RWPE2 (cell line): ENCODE measurements around the gene ATP2A3.

Experiments
- ATAC-seq: fragments of 200-7000 bp; cut with Tn5 transposase; 3 replicates; pipeline ENCODE4 v1.9.1; 2021; ENCODE audit warnings: low read depth
- DNase-seq: peaks from one replicate; pipeline ENCODE4 v3.0.0-alpha.2; 2020; ENCODE audit warnings: low spot score
- H3K27ac ChIP-seq: fragments of 450-650 bp; 2 replicates; pipeline ENCODE4 v1.5.1; 2017; ENCODE audit warnings: mild to moderate bottlenecking; ENCODE audit not compliant: poor library complexity, severe bottlenecking
- H3K27me3 ChIP-seq: fragments of 250-450 bp; sonication (Bioruptor Pico); 2 replicates; pipeline ENCODE4 v1.5.1; 2021; ENCODE audit warnings: mild to moderate bottlenecking, moderate library complexity; ENCODE audit not compliant: insufficient read depth, poor library complexity, severe bottlenecking
- H3K36me3 ChIP-seq: fragments of 250-450 bp; sonication (Bioruptor Pico); 2 replicates; pipeline ENCODE4 v1.5.1; 2020; ENCODE audit warnings: low read depth, mild to moderate bottlenecking, moderate library complexity
- H3K4me1 ChIP-seq: fragments of 250-450 bp; sonication (Bioruptor Pico); 2 replicates; pipeline ENCODE4 v1.5.1; 2021; ENCODE audit warnings: mild to moderate bottlenecking, moderate library complexity; ENCODE audit not compliant: insufficient read depth, poor library complexity, severe bottlenecking
- H3K4me3 ChIP-seq: fragments of 250-450 bp; sonication (Bioruptor Pico); 2 replicates; pipeline ENCODE4 v1.5.1; 2021; ENCODE audit warnings: mild to moderate bottlenecking, moderate library complexity; ENCODE audit not compliant: severe bottlenecking
- H3K9me3 ChIP-seq: fragments of 250-450 bp; sonication (Bioruptor Pico); 2 replicates; pipeline ENCODE4 v1.5.1; 2021; ENCODE audit warnings: mild to moderate bottlenecking, moderate library complexity; ENCODE audit not compliant: severe bottlenecking
- TF ChIP-seq, protein P1 (sequence below): fragments of 450-650 bp; IDR thresholded peaks from one replicate; pipeline ENCODE4 v1.5.1; 2017; ENCODE audit warnings: mild to moderate bottlenecking, moderate library complexity; ENCODE audit not compliant: poor library complexity, severe bottlenecking

ATP2A3 gene

DNA sequence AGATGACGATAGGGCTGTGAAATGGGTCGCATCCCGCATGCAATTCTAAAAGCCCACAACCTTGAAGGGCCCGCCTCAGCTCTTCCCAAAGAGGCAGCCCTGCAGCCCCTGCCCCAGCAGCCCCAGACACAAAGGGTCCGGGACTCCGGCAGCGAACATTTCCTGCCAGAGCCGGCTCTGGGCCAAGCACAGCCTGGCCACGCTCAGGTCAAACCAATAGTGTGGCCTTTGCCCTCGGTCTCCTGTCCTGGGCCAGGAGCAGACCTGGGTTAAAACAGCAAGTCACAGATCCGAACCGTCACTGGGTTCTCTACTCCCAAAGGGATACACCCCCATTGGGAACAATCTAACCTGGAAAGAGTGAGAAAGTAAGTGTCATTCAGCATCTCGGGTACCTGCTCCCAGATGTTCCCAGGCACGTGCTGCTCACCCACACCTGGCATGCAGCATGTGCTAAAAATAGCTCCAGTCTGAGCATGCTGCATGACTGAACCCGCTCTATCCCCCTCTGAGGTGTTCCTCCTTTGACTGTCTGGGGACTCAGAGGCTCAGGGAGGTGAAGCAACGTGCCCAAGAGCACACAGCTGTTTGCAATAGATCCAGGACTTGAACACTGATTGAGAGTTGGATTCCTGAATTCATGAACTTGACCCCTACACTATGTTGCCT lies 22.2 kb upstream of the ATP2A3 start:
- TF ChIP-seq, protein P1, sequence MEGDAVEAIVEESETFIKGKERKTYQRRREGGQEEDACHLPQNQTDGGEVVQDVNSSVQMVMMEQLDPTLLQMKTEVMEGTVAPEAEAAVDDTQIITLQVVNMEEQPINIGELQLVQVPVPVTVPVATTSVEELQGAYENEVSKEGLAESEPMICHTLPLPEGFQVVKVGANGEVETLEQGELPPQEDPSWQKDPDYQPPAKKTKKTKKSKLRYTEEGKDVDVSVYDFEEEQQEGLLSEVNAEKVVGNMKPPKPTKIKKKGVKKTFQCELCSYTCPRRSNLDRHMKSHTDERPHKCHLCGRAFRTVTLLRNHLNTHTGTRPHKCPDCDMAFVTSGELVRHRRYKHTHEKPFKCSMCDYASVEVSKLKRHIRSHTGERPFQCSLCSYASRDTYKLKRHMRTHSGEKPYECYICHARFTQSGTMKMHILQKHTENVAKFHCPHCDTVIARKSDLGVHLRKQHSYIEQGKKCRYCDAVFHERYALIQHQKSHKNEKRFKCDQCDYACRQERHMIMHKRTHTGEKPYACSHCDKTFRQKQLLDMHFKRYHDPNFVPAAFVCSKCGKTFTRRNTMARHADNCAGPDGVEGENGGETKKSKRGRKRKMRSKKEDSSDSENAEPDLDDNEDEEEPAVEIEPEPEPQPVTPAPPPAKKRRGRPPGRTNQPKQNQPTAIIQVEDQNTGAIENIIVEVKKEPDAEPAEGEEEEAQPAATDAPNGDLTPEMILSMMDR = no peak
- H3K4me1 ChIP-seq = no peaks in the 10 kb centered on the region
- no peaks in the 10 kb centered on the region for H3K27me3 ChIP-seq
- no peak overlapping the region for H3K27ac ChIP-seq
- no peaks in the 10 kb centered on the region for H3K9me3 ChIP-seq
- H3K4me3 ChIP-seq = no peak overlapping the region
- no peaks in the 10 kb centered on the region for H3K36me3 ChIP-seq
- ATAC-seq (peak; percentile 43; the same call in 2 of the 3 replicates), DNase-seq (peak; percentile 39)

DNA sequence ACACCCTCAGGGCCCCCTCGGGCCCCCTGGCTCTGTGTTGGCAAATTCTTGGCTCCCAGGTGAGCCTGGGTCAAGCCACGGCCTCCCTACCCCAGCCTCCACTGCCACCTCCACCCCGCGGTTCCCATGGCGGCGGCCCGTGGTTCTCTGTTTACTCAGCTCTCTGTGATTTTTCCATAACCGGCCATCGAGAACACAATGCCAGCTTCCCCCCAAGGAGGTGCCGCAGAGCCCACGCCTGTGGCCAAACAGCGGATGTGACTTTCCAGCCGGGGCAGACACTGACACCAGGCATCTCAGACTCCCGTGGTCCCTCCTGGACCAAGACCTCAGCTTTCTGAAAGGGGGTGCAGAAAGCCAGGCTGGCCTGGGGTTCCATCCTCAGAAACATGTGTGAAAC lies 21.6 kb upstream of the ATP2A3 start:
- H3K9me3 ChIP-seq = no peaks in the 10 kb centered on the region
- ATAC-seq (no peak), DNase-seq (no peak)
- H3K4me1 ChIP-seq = no peaks in the 10 kb centered on the region
- no peaks in the 10 kb centered on the region for H3K27me3 ChIP-seq
- TF ChIP-seq, protein P1 = no peak
- H3K4me3 ChIP-seq = no peak overlapping the region
- H3K27ac ChIP-seq = no peak overlapping the region
- H3K36me3 ChIP-seq = no peaks in the 10 kb centered on the region

DNA sequence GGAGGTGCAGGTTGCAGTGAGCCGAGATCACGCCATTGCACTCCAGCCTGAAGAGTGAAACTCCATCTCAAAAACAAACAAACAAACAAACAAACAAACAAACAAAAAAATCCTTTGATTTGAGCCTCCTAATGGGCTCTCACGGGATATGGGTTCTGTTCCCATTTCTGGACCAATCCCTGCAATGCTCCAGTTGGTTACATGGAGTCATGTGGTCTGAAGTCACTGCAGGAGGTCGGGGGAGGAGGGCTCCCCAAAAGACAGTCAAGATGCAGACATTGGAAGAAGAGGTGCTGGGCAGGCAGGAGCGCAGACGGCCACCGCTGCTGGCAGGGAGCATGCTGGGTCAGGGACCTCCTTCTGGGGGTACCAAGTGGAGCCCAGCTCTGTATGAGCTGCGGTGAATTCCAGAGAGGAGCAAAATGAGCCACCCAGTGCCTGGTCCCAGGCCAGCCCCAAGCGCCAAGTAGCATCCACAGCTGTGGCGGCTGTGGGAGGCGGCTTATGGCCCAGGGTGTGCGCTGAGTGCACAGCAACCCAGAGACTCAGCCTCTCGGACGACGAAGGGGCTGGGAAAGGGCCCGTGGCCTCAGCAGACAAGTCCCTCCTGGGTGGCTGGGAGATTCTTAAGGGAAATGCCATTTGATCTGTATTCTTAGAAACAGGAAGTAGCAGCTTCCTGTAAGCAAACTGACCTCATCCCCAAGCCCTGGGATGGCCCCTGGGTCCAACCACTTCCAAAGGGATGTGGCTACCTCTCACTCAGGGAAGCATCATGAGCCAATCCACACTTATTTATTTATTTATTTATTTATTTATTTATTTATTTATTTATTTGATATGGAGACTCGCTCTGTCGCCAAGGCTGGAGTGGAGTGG lies 19.6 kb upstream of the ATP2A3 start:
- no peak for ATAC-seq
- H3K27ac ChIP-seq = no peak overlapping the region
- TF ChIP-seq, protein P1 = no peak
- no peaks in the 10 kb centered on the region for H3K36me3 ChIP-seq
- H3K4me1 ChIP-seq = no peaks in the 10 kb centered on the region
- no peaks in the 10 kb centered on the region for H3K27me3 ChIP-seq
- no peak overlapping the region for H3K4me3 ChIP-seq
- no peak for DNase-seq
- H3K9me3 ChIP-seq = no peaks in the 10 kb centered on the region

DNA sequence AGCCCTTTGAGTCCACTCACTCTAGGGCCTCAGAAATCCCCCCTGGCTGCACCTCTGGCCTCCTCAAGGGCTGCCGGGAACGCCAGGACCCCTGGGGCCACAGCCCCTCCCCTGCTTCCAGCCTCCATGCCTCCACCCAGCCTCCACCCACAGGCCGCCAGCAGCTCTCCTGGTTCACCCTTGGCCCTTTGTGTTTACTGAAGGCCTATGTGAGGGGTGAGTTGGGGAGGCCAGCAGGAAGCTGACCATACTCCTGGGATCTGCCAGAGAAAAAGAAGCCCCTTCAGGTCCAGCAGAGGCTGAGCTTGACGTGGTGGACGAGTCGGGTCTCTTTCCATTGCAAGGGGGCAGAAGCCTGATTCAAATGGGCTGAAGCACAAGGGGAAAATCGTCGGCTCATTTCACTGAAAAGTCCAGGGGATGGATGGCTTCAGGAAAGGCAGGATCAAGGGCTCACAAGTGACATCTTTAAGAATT lies 18.3 kb upstream of the ATP2A3 start:
- Histone ChIP-seq H3K36me3 (no peaks in the 10 kb centered on the region), H3K27me3 (no peaks in the 10 kb centered on the region), H3K9me3 (no peaks in the 10 kb centered on the region), H3K27ac (no peak overlapping the region), H3K4me3 (no peak overlapping the region), H3K4me1 (no peaks in the 10 kb centered on the region)
- ATAC-seq (no peak), DNase-seq (no peak)
- TF ChIP-seq, protein P1 = no peak
